Testis (tissue), 3 donors: Measurements from ENCODE around the gene THRAP3. TPM values are rescaled to one million over a fixed set of nuclear protein-coding genes. Genes with fewer than 3 reads are reported as not detected.

Experiments used
- DNase-seq: peaks from one replicate; pipeline ENCODE4 v3.0.0-alpha.2; 2019
- H3K27ac ChIP-seq, 2 donors: fragments of 200-600 bp; sonication (generic); one replicate each; pipeline ENCODE4 v1.5.1; 2019
- H3K27me3 ChIP-seq: fragments of 200-600 bp; sonication (generic); one replicate; pipeline ENCODE4 v1.5.1; 2019
- H3K36me3 ChIP-seq: fragments of 200-600 bp; sonication (generic); one replicate; pipeline ENCODE4 v1.5.1; 2017; ENCODE audit warnings: low read depth; ENCODE audit errors: missing control alignments
- H3K4me1 ChIP-seq: fragments of 200-600 bp; sonication (generic); one replicate; pipeline ENCODE4 v1.5.1; 2019
- H3K4me3 ChIP-seq, 2 donors: fragments of 200-600 bp; sonication (generic); one replicate each; pipeline ENCODE4 v1.5.1; 2017 to 2019
- H3K9me3 ChIP-seq: fragments of 200-600 bp; sonication (generic); one replicate; pipeline ENCODE4 v1.5.1; 2017
- POLR2A ChIP-seq: fragments of 450-650 bp; IDR thresholded peaks from one replicate; pipeline ENCODE4 v1.6.1; 2017; ENCODE audit warnings: antibody characterized with exemption, mild to moderate bottlenecking, moderate library complexity
- WGBS, 2 donors: methylation state at CpG; one replicate each; pipeline ENCODE4 v1.1.5; 2018; 5-methylcytosine and 5-hydroxymethylcytosine counted together
- intact Hi-C: fragments of 100-400 bp; cut with DNase I; formaldehyde crosslinking; loops from one replicate; pipeline ENCODE4 v1.15.1; 2023; ENCODE audit warnings: low total_unique reads
- polyA plus RNA-seq: library from polyadenylated mRNA; stranded (reverse); fragments of 350-450 nt; fragmentation: Illumina TruSeq; extraction: RNeasy Lipid Tissue Mini Kit (QIAGEN cat#74804); gene quantifications from one replicate; pipeline ENCODE4 v1.2.3, GENCODE V29; 2014; ENCODE audit warnings: low read depth, low replicate concordance; ENCODE audit not compliant: insufficient read depth
- total RNA-seq, 2 donors: library from RNA; depleted of rRNA; stranded (reverse); fragments of >200 nt; gene quantifications; one replicate each; pipeline ENCODE4 v1.2.3, GENCODE V29; 2016
- TF ChIP-seq, protein P1 (sequence below), 3 experiments: fragments of 450-650 bp in 2 of 3; fragments of 200-600 bp in 1 of 3; sonication (generic) in 1 of 3; IDR thresholded peaks; one replicate each; pipeline ENCODE4 v1.5.1; 2016 to 2019; ENCODE audit warnings: antibody characterized with exemption in 3 of 3, mild to moderate bottlenecking in 2 of 3, moderate library complexity in 1 of 3

The THRAP3 gene
- total and polyA plus RNA-seq, 3 donors from 2014 or later = 72.5 to 112 (median 93.0) TPM

DNA sequence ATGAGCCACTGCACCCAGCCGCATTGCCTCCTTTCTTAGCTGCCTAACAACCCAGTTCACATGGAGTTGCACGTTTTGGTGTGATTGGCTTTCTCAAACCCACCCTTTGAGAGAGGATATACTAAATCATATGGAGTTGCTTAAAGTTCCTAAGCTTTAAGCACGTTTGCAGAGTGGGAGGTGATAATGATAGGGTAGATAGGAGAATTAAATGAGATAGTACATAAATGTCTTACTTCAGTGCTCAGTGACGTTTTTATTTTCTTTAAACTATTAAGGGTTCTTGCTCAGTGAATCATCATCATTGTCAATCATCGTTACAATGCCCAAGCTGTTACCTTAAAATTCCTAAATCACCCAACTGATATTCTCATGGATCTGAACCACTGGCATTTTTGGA, 79.0 kb downstream of the THRAP3 start:
- Histone ChIP-seq H3K27me3 (no peaks in the 10 kb centered on the region), H3K4me3 (no peak overlapping the region), H3K4me1 (peaks cover 11% of the 10 kb centered on the region), H3K9me3 (no peaks in the 10 kb centered on the region), H3K36me3 (no peaks in the 10 kb centered on the region), H3K27ac (no peak overlapping the region)
- intact Hi-C loops = no loop called here
- WGBS, 2 donors = 73 to 75% methylated on average over 5 of the region's 5 CpGs
- DNase-seq = no peak
- TF ChIP-seq, protein P1, sequence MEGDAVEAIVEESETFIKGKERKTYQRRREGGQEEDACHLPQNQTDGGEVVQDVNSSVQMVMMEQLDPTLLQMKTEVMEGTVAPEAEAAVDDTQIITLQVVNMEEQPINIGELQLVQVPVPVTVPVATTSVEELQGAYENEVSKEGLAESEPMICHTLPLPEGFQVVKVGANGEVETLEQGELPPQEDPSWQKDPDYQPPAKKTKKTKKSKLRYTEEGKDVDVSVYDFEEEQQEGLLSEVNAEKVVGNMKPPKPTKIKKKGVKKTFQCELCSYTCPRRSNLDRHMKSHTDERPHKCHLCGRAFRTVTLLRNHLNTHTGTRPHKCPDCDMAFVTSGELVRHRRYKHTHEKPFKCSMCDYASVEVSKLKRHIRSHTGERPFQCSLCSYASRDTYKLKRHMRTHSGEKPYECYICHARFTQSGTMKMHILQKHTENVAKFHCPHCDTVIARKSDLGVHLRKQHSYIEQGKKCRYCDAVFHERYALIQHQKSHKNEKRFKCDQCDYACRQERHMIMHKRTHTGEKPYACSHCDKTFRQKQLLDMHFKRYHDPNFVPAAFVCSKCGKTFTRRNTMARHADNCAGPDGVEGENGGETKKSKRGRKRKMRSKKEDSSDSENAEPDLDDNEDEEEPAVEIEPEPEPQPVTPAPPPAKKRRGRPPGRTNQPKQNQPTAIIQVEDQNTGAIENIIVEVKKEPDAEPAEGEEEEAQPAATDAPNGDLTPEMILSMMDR (IDR thresholded peaks at IDR 0.05) = no peak
- no peak for TF ChIP-seq POLR2A

DNA sequence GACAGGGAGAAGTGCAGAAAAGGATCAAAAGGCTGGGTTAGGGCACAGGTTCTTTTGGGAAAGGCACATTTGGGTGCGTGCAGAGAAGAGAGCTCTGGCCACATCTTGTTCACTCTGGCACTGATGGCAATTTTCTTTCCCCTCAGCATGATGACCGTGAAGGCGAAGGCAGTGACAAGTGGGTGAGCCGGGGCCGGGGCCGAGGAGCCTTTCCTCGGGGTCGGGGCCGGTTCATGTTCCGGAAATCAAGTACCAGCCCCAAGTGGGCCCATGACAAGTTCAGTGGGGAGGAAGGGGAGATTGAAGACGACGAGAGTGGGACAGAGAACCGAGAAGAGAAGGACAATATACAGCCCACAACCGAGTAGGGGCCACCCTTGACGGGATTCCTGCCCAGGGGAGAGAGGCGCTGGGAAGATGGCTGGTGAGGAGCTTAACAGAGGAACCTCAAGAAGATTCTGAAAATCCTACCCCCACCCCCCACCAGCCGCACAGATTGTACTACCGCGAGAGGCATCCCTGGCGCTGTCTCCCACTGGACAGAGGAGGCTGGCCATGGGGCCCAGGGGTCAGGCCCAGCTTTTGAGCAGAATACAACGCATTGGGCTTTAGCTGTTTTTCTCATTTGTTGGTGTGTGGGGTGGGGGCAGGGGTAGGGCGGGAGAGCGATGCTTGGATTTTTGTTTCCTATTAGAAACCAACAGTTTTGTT, 79.6 kb downstream of the THRAP3 start:
- Histone ChIP-seq H3K27ac (no peak overlapping the region), H3K4me1 (peaks cover 11% of the 10 kb centered on the region), H3K4me3 (no peak overlapping the region), H3K36me3 (no peaks in the 10 kb centered on the region), H3K9me3 (no peaks in the 10 kb centered on the region), H3K27me3 (no peaks in the 10 kb centered on the region)
- intact Hi-C loops = no loop called here
- TF ChIP-seq POLR2A = no peak
- TF ChIP-seq, protein P1 (IDR thresholded peaks at IDR 0.05) = no peak
- WGBS, 2 donors = 89 to 92% methylated on average over 23 of the region's 23 CpGs
- peak; percentile 13 for DNase-seq

DNA sequence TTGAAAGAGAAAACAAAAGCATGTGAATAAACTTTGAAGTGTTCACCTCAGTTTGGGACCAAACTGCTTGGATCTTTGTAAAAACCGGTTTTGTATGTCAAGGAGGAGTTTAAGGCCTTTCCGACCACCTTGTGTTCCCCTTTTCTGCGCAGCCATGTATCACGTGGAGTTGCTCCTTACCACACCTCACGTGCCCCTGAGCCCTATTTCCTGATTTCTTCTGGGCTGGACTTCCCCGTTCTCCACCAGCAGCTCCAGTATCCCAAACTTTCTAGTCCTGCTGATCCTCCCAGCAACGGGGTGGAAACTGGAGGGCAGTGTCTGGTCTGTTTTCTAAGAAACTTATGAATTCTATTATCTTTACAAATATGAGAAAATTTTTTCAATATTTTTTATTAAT, 80.3 kb downstream of the THRAP3 start:
- intact Hi-C loops = no loop called here
- Histone ChIP-seq H3K27ac (no peak overlapping the region), H3K9me3 (no peaks in the 10 kb centered on the region), H3K27me3 (no peaks in the 10 kb centered on the region), H3K36me3 (no peaks in the 10 kb centered on the region), H3K4me1 (peaks cover 11% of the 10 kb centered on the region), H3K4me3 (no peak overlapping the region)
- peak; percentile 21 for DNase-seq
- TF ChIP-seq, protein P1 (IDR thresholded peaks at IDR 0.05) = no peak
- no peak for TF ChIP-seq POLR2A
- WGBS, 2 donors = 74 to 82% methylated on average over 7 of the region's 7 CpGs

DNA sequence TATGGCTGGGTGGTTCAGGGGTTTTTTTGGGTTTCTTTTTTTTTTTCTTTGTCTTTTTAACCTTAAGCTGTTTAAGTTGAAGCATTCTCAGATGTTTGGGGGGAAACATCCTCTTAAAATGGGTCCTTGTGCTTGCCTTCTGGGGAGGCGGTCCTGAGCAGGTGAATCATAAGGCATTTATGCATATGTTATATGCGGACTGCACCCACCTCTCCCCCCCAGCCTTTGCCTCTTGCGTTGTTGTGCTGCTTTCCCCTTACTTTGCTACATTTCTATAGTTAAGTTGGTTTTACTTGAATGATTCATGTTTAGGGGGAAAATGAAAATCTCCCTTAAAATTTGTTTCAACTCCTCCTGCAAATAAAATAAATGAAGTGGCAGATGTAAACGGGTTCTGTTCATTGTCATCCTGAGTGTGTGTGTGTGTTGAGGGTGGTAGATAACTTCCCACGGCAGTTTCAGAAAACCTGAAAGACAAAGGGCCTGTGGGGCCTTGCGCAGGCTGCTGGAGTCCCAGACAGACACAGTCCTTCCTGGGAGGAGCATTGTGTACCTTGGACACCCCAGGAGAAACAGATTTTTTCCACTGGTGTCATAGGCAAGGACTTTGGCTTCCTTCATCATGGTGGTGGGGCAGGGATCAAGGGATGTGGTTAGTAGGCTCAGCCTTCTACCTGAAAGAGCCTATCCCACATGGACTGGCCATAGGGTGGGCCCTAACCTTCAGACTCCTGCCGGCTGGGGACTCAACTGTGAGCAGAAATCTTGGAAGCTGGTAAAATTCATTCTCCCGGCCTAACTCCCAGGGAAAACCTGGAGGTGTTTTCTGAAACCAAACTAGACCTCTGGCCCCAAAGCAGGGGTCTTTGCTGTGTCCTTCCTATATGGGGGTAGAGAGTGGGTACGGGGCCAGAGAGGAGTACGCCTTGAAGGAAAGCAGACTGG, 81.0 kb downstream of the THRAP3 start:
- Histone ChIP-seq H3K4me3 (no peak overlapping the region), H3K4me1 (peaks cover 11% of the 10 kb centered on the region), H3K9me3 (no peaks in the 10 kb centered on the region), H3K27me3 (no peaks in the 10 kb centered on the region), H3K27ac (peak overlapping the region in 1 of 2 donors; percentile 16), H3K36me3 (no peaks in the 10 kb centered on the region)
- TF ChIP-seq, protein P1 (IDR thresholded peaks at IDR 0.05) = no peak
- no peak for TF ChIP-seq POLR2A
- intact Hi-C loops = no loop called here
- 63 to 76% methylated on average over 7 to 10 of the region's 10 CpGs for WGBS, 2 donors
- DNase-seq = peak; percentile 12
